ENCODE data around the gene PABPC4L. TPM values are rescaled to one million over a fixed set of nuclear protein-coding genes. Genes with fewer than 3 reads are reported as not detected.
"Not testable (repeated sequence)": the region's sequence is repeated elsewhere in the genome, so short reads cannot be mapped to it uniquely, and the experiment has no call there.

The PABPC4L gene
- total RNA-seq, 2 experiments from 2014 or later = not detected

- intact Hi-C loops (cut with DNase I, micrococcal nuclease) = no loop called here
- ChIA-PET POLR2A (no interaction called here), CTCF (no interaction called here)
- Mint-ChIP-seq H3K27me3 (no peaks in the 10 kb centered on the region), H3K4me1 (ENCODE audit: low read depth) (no peaks in the 10 kb centered on the region), H3K4me3 (no peak overlapping the region), H3K27ac (no peak overlapping the region), H3K36me3 (ENCODE audit: low read depth) (no peaks in the 10 kb centered on the region), H3K9me3 (peaks cover 8% of the 10 kb centered on the region)
- ATAC-seq (ENCODE audit: poor library complexity) (no peak), DNase-seq (no peak)
- no peak for TF ChIP-seq CTCF (IDR thresholded peaks at IDR 0.05)
- H3K9me3 ChIP-seq (ENCODE audit: control insufficient read depth in 1 of 2, insufficient read depth in 1 of 2, low read length in 2 of 2) = no peaks in the 10 kb centered on the region
- H3K4me1 ChIP-seq (ENCODE audit: insufficient read depth, low read length) = no peaks in the 10 kb centered on the region
- H3K27ac ChIP-seq (ENCODE audit: low read depth in 1 of 2, low read length in 2 of 2) = no peak overlapping the region
- no peaks in the 10 kb centered on the region for H3K36me3 ChIP-seq (ENCODE audit: insufficient read depth, low read length)
- no peaks in the 10 kb centered on the region for H3K27me3 ChIP-seq (ENCODE audit: control insufficient read depth in 1 of 2, insufficient read depth in 2 of 2, low read length in 2 of 2)
- no peak overlapping the region for H3K4me3 ChIP-seq (ENCODE audit: low read length)
These were observed 17.5 kb upstream of the PABPC4L start for GRCh38 chr4:134219043-134219442.

DNA sequence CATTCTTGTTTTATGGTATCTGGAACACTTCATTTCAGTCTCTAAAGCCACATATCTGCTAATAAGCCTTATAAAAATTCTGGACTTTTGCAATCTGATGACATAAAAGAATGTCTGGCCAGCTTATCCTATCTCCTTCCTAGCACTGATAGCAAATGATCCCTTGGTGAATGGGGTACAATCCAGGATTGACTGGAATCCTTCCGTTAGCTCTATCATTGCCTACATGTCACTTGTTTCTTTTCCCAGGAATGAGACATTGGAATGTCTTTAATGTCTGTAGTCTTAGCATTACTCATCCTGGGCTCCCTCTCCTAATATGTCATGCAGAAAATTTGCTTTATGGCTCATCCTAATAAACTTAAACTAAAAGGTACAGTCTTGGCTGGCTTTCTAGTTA, 14.8 kb upstream of the PABPC4L start:
- Histone ChIP-seq H3K4me1 (ENCODE audit: insufficient read depth, low read length) (no peaks in the 10 kb centered on the region), H3K27ac (ENCODE audit: low read depth in 1 of 2, low read length in 2 of 2) (no peak overlapping the region), H3K4me3 (ENCODE audit: low read length) (no peak overlapping the region), H3K36me3 (ENCODE audit: insufficient read depth, low read length) (no peaks in the 10 kb centered on the region), H3K9me3 (ENCODE audit: control insufficient read depth in 1 of 2, insufficient read depth in 1 of 2, low read length in 2 of 2) (no peaks in the 10 kb centered on the region), H3K27me3 (ENCODE audit: control insufficient read depth in 1 of 2, insufficient read depth in 2 of 2, low read length in 2 of 2) (no peaks in the 10 kb centered on the region)
- POLR2A ChIA-PET = no interaction called here
- DNase-seq = no peak
- Mint-ChIP-seq H3K9me3 (peaks cover 5% of the 10 kb centered on the region), H3K27me3 (no peaks in the 10 kb centered on the region), H3K4me1 (ENCODE audit: low read depth) (no peaks in the 10 kb centered on the region), H3K4me3 (no peak overlapping the region), H3K27ac (no peak overlapping the region), H3K36me3 (ENCODE audit: low read depth) (no peaks in the 10 kb centered on the region)
- no peak for ATAC-seq (ENCODE audit: poor library complexity)
- intact Hi-C loops (cut with DNase I, micrococcal nuclease) = no loop called here
- CTCF ChIA-PET = no interaction called here
- no peak for TF ChIP-seq CTCF (IDR thresholded peaks at IDR 0.05)

GRCh38 chr4:134215620-134216344, 14.2 kb upstream of the PABPC4L start:
- no peak overlapping the region for H3K27ac Mint-ChIP-seq
- no peak for TF ChIP-seq CTCF (IDR thresholded peaks at IDR 0.05)
- H3K4me1 ChIP-seq (ENCODE audit: insufficient read depth, low read length) = no peaks in the 10 kb centered on the region
- DNase-seq = no peak
- H3K27me3 ChIP-seq (ENCODE audit: control insufficient read depth in 1 of 2, insufficient read depth in 2 of 2, low read length in 2 of 2) = no peaks in the 10 kb centered on the region
- no peak overlapping the region for H3K27ac ChIP-seq (ENCODE audit: low read depth in 1 of 2, low read length in 2 of 2)
- H3K4me3 ChIP-seq (ENCODE audit: low read length) = no peak overlapping the region
- no peaks in the 10 kb centered on the region for H3K27me3 Mint-ChIP-seq
- no peaks in the 10 kb centered on the region for H3K36me3 ChIP-seq (ENCODE audit: insufficient read depth, low read length)
- ChIA-PET CTCF (no interaction called here), POLR2A (no interaction called here)
- H3K4me3 Mint-ChIP-seq = no peak overlapping the region
- H3K4me1 Mint-ChIP-seq (ENCODE audit: low read depth) = no peaks in the 10 kb centered on the region
- intact Hi-C loops (cut with DNase I, micrococcal nuclease) = no loop called here
- no peak for ATAC-seq (ENCODE audit: poor library complexity)
- no peaks in the 10 kb centered on the region for H3K9me3 ChIP-seq (ENCODE audit: control insufficient read depth in 1 of 2, insufficient read depth in 1 of 2, low read length in 2 of 2)
- H3K36me3 Mint-ChIP-seq (ENCODE audit: low read depth) = no peaks in the 10 kb centered on the region
- peaks cover 5% of the 10 kb centered on the region for H3K9me3 Mint-ChIP-seq

DNA sequence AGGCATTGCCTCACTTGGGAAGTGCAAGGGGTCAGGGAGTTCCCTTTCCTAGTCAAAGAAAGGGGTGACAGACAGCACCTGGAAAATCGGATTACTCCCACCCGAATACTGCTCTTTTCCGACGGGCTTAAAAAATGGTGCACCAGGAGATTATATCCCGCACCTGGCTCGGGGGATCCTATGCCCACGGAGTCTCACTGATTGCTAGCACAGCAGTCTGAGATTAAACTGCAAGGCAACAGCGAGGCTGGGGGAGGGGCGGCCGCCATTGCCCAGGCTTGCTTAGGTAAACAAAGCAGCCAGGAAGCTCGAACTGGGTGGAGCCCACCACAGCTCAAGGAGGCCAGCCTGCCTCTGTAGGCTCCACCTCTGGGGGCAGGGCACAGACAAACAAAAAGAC, 6.4 kb upstream of the PABPC4L start:
- POLR2A ChIA-PET; H3K27me3 ChIP-seq (ENCODE audit: control insufficient read depth in 1 of 2, insufficient read depth in 2 of 2, low read length in 2 of 2); H3K36me3 ChIP-seq (ENCODE audit: insufficient read depth, low read length); H3K4me3 Mint-ChIP-seq; H3K9me3 ChIP-seq (ENCODE audit: control insufficient read depth in 1 of 2, insufficient read depth in 1 of 2, low read length in 2 of 2); H3K4me3 ChIP-seq (ENCODE audit: low read length); H3K36me3 Mint-ChIP-seq (ENCODE audit: low read depth); H3K4me1 Mint-ChIP-seq (ENCODE audit: low read depth); H3K27ac ChIP-seq (ENCODE audit: low read depth in 1 of 2, low read length in 2 of 2); H3K9me3 Mint-ChIP-seq; ATAC-seq (ENCODE audit: poor library complexity); CTCF ChIA-PET; H3K4me1 ChIP-seq (ENCODE audit: insufficient read depth, low read length); H3K27me3 Mint-ChIP-seq; H3K27ac Mint-ChIP-seq; DNase-seq; intact Hi-C loops (cut with DNase I, micrococcal nuclease): not testable (repeated sequence)

All from CD4-positive, alpha-beta T cell (primary cell).